ENCODE data around the gene PDE8A.

Gene PDE8A

GRCh38 chr15:85073556-85074194 lies 92.0 kb downstream of the PDE8A start:
- DNase-seq: no peak

DNA sequence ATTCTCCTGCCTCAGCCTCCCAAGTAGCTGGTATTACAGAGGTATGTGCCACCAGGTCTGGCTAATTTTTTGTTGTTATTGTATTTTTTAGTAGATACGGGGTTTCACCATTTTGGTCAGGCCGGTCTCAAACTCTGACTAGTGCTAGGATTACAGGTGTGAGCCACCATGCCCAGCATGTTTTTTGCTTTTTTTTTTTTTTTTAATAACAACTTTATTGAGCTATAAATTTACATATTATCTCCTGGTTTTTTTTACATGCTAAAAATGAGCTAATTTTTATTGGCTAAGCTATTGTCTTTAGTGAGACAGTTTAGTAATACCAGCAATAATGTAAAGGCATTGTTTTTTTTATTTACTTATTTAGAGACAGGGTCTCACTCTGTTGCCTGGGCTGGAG lies 105.2 kb downstream of the PDE8A start:
- DNase-seq: no peak

DNA sequence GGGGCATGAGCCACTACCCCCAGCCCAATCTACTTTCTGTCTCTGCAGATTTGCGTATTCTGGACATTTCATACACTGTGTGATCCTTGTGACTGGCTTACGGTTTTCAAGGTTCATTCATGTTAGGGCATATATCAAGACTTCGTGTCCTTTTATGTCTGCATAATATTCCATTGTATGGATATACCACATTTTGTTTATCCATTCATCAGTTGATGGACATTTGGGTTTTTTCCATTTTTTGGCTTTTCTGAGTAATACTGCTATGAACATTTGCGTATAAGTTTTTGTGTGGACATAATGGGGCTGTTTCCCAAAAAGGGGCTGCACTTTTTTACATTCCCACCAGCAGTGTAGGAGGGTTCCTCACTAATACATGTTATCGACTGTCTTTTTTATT lies 106.6 kb downstream of the PDE8A start:
- DNase-seq: no peak

DNA sequence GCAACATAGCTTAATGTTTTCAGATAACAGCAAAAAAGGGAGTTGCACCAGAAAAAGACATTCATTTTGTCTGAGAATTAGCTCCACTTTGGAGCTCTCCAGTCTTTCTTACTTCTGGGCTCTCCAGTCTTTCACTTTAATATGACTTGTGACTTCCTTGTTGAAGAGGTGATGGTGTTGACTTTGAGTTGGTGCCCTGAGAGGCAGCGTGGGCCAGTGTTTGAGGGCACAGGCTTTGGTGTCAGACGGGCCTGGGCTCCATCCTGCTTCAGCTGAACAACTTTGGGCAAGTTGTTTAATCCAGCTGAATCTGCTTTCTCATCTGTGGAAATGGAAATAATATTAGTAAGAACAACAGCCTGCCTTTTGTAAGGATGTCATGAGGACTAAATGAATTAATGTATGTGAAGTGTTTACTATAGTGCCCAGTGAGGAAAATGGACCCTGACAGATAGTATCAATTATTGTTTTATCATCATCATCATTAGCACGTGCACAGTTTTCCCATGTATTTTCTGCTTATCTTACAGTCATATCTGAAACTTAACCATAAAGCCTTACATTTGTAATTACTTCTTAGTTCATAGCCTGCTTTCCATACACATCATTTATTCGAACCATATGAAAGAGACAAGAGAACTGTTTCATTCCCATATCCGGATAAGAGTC lies 108.4 kb downstream of the PDE8A start:
- DNase-seq: no peak

DNA sequence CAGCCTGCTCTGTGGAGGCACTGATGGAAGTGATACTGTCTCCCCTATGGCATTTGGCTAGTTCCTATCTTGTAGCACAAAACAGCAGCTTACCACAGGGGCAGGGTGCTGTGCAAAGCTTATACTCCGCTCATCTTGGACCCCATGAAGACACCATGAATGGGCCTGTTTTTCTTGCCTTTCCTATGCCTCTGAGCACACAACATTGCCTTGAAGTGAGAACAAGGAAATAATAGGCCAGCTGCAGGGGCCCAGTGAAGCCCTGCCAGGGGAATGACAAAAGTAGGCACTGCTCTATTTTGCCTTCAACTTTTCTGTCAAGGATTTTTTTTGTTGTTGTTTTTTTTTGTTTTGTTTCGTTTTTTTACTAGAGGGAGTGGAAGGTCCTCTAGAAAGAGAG lies 110.3 kb downstream of the PDE8A start:
- DNase-seq: peak in 21 of 56 donors; percentile 2 to 66 (median 26)

DNA sequence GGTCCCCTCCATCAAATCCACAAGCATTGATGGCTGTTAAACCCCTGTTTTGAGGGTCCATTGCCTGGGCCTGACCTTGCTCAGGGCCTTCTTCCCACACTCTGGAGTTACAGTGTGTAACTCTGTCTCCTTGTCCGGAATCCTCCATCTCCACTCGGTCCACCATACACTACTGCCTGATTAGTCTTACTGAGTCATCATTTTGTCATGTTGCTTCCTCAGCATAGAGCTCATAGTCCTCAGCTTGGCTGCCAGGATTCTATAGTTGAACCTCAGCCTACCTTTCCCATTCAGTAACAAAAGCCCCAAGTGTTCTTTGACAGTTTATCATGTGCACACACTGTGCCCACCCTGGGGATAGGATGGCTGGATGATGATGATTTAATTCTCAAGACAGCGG lies 113.0 kb downstream of the PDE8A start:
- DNase-seq: no peak

DNA sequence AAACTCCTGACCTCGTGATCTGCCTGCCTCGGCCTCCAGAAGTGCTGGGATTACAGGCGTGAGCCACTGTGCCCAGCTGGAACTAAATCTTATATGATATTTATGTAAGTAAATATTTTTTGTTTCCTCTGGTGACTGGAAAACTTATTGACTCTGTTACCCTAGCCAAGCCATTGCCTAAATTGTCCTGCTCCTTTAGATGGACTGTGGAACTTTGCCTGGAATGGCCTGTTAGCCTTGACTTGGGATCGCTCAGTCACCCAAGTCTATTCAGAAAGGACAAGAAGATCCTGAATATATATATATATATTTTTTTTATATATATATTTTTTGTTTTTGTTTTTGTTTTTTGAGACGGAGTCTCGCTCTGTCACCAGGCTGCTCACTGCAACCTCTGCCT lies 113.9 kb downstream of the PDE8A start:
- no peak for DNase-seq

GRCh38 chr15:85097250-85097649 lies 115.6 kb downstream of the PDE8A start:
- no peak for DNase-seq

DNA sequence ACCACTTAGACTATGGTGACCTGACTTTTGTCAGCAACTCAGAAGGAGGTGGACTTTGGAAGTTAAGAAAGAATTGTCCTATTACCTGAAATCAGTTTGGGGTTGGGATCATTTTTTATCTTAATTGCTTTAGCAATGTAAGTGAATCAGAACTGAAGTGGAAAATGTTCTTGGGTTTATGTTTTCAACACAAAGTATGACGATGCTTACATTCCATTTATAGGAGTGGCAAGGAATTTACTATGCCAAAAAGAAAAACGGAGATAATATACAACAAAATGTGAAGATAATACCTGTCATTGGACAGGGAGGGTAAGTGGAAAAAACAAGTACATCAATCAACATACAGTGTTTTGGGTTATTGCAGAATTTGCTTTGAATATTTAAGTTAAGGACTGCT lies 116.1 kb downstream of the PDE8A start:
- DNase-seq: no peak

DNA sequence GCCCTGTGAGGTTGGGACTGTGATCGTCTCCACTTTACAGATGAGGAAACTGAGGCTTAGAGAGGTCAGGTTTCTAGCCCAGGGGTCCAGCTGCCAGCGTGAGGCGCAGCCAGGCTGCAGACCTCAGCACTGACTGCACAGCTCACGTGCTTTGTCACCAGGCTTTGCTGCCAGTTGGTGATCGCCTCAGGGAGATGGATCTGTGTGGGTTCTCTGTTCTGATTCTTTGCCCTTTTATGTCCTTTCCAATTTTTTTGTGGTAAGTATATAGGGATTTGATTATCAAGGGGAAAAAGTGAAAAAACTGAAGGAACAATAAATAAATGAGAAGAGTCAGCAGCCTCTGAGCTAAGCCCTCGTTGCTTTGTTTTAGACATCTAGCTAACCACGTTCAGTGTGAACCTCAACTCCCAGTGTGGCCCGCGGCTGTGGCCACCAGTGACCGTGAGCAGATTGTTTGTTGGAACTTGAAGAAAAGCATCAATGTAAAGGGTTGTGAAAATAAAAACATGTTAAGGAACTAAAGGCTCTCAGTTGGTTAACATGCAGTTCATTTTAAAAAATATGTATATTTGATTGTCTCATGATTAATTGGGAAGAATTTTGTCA lies 117.6 kb downstream of the PDE8A start:
- DNase-seq: peak in 36 of 56 donors; percentile 11 to 74 (median 37)

- DNase-seq: no peak
Measured at GRCh38 chr15:85100186-85100937, 118.7 kb downstream of the PDE8A start.

GRCh38 chr15:85104584-85104983 lies 122.9 kb downstream of the PDE8A start:
- DNase-seq: no peak

DNA sequence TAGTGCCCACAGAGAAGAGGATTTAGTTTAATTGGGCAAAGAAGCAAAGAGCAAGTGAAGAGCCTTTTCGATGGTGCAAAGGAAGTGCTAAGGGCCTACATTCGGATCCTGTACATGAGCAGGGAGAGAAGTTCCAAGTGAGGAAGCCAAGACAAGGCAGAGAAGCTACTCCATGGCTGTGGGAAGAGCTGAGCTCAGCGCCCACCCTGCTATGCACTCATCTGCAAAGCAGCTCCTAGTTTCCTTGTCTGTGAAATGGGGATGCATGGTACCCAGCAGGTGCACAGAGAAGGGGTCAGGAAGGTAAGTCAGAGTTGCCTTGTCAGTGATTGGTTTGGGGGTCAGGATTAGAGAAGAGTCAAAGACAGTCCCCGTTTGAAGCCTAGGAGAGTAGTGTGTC lies 126.5 kb downstream of the PDE8A start:
- no peak for DNase-seq

GRCh38 chr15:85109333-85109732 lies 127.7 kb downstream of the PDE8A start:
- DNase-seq: no peak

GRCh38 chr15:85112997-85113396 lies 131.3 kb downstream of the PDE8A start:
- DNase-seq: peak in 40 of 56 donors; percentile 8 to 86 (median 42)

DNA sequence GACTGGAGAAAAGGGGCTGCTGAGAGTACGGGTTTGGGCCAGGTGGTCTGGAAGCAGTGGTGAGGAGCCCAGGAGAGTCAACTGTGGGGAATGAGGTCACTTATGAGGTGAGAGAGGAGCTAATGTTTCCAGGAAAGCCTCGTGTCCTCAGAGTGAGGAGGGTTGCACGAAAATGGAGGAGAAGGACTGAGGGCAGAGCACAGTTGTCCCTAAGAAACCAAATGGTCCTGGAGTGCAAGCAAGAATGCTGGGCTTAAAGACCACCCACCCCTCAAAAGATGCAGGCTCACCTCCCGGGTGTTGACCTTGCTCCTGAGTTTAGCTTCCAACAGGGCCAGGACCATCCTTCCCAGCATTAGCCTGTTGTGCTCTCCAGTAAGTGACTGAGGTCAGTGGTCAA lies 133.2 kb downstream of the PDE8A start:
- DNase-seq: no peak

DNA sequence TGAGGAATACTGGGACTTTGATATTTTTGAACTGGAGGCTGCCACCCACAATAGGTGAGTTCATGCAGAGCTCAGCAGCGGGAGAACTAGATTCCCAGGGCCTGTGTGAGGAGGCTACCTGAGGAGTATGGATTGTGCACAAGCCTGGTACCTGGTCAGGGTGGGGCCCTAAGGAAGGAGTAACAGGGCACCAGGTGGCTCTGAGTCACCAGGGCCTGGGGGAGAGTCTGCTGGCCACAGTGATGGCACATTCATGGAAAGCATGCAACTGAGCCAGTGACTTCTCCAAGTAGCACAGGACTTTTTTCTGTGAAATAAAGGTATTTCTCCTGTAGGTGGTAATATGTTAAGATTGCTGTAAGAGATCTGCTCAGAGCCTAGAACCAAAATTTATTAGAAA lies 134.4 kb downstream of the PDE8A start:
- DNase-seq: no peak

DNA sequence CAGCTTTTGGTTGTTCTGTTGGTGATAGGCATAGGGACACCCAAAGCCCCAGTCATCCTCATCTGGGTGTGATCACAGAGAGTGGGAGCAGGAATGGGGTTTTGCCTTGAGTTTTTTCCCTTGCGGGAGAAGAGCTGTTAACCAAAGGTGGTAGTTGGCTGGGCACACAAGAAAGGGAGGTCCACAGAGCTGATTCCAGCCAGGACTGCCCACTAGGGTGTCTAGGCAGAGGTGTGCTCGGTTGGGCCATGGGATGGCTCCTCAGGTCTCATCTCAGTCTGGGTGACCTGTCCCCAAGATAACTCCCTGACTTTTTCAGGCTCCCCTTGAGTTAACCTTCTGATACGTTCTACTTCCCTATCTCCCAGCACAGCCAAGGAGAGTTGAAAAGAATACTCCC lies 134.8 kb downstream of the PDE8A start:
- DNase-seq: no peak

- DNase-seq: no peak
Measured at GRCh38 chr15:85116925-85117646, 135.4 kb downstream of the PDE8A start.

GRCh38 chr15:85118173-85118572 lies 136.5 kb downstream of the PDE8A start:
- no peak for DNase-seq

DNA sequence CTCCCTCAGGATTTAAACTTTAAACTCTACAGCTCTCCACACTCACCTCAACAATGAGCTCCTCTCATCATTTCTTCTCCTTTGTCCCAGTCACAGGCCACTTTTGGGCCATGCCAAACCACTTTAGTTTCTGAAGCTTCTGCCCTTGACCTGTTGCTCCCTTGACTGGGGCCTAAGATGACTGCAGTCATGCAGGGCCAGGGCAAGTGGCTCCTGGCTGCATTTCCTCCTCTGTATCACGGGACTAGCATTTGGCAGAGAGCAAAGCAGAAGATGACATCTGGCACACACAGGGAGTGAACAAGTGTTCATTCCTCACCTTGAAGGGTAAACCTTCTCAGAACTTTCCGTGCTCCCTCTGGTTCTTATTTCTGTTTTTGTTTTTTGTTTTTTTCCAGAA lies 136.9 kb downstream of the PDE8A start:
- DNase-seq: no peak

All from amygdala (tissue), 56 donors.